MM.1S (cell line): ENCODE results near the gene FRMD8.

Source experiments
- DNase-seq: peaks from one replicate; pipeline ENCODE4 v3.0.0-alpha.2; 2015
- H2AFZ ChIP-seq: fragments of 300-600 bp; sonication (generic); 2 replicates; pipeline ENCODE4 v1.6.0; 2016; ENCODE audit warnings: antibody characterized with exemption, low read length
- H3F3A ChIP-seq: fragments of 300-600 bp; sonication (generic); 2 replicates; pipeline ENCODE4 v1.6.1; 2016; ENCODE audit warnings: mild to moderate bottlenecking, antibody characterized with exemption, low read length, moderate library complexity, mixed read lengths; ENCODE audit not compliant: insufficient read depth
- H3K27ac ChIP-seq: fragments of 300-600 bp; sonication (generic); 2 replicates; pipeline ENCODE4 v1.5.1; 2016; ENCODE audit warnings: mild to moderate bottlenecking, low read length
- H3K27me3 ChIP-seq: fragments of 300-600 bp; sonication (generic); replicated peaks from 2 replicates; pipeline ENCODE4 v1.6.0; 2016; ENCODE audit warnings: low read length; ENCODE audit not compliant: insufficient read depth
- H3K36me3 ChIP-seq: fragments of 300-600 bp; sonication (generic); replicated peaks from 2 replicates; pipeline ENCODE4 v1.6.1; 2016; ENCODE audit warnings: mild to moderate bottlenecking, low read length, mixed read lengths; ENCODE audit not compliant: insufficient read depth
- H3K4me1 ChIP-seq: fragments of 300-600 bp; sonication (generic); 2 replicates; pipeline ENCODE4 v1.6.1; 2016; ENCODE audit warnings: low read length, mixed read lengths
- H3K4me2 ChIP-seq: fragments of 300-600 bp; sonication (generic); 2 replicates; pipeline ENCODE4 v1.6.0; 2016; ENCODE audit warnings: low read depth, low read length
- H3K4me3 ChIP-seq: fragments of 300-600 bp; sonication (generic); 2 replicates; pipeline ENCODE4 v1.5.1; 2016; ENCODE audit warnings: low read length, mixed read lengths
- H3K79me2 ChIP-seq: fragments of 300-600 bp; sonication (generic); 2 replicates; pipeline ENCODE4 v1.6.1; 2016; ENCODE audit warnings: mixed run types, low read length, mixed read lengths
- H3K9ac ChIP-seq: fragments of 300-600 bp; sonication (generic); 2 replicates; pipeline ENCODE4 v1.6.1; 2016; ENCODE audit warnings: low read length, mixed read lengths
- H3K9me2 ChIP-seq: fragments of 300-600 bp; sonication (generic); replicated peaks from 2 replicates; pipeline ENCODE4 v1.6.1; 2016; ENCODE audit warnings: mild to moderate bottlenecking, low read length, mixed read lengths; ENCODE audit not compliant: insufficient read depth
- H3K9me3 ChIP-seq: fragments of 300-600 bp; sonication (generic); replicated peaks from 2 replicates; pipeline ENCODE4 v1.6.1; 2016; ENCODE audit warnings: mild to moderate bottlenecking, low read length, mixed read lengths; ENCODE audit not compliant: insufficient read depth
- H4K20me1 ChIP-seq: fragments of 300-600 bp; sonication (generic); 2 replicates; pipeline ENCODE4 v1.6.1; 2016; ENCODE audit warnings: mild to moderate bottlenecking, low read length, moderate library complexity, mixed read lengths; ENCODE audit not compliant: insufficient read depth
- CTCF ChIP-seq: fragments of 300-600 bp; sonication (generic); IDR thresholded peaks from 2 replicates; pipeline ENCODE4 v1.5.1; 2016; ENCODE audit warnings: antibody characterized with exemption, low read length, mixed read lengths
- EZH2 ChIP-seq: fragments of 300-600 bp; sonication (generic); optimal IDR thresholded peaks from 2 replicates; pipeline ENCODE3; 2017; ENCODE audit warnings: low read depth, mild to moderate bottlenecking, antibody characterized with exemption, low read length, mixed read lengths
- EZH2phosphoT487 ChIP-seq: fragments of 300-600 bp; sonication (generic); IDR thresholded peaks from 2 replicates; pipeline ENCODE4 v1.6.1; 2018; ENCODE audit warnings: antibody characterized with exemption, low read length

FRMD8 gene

DNA sequence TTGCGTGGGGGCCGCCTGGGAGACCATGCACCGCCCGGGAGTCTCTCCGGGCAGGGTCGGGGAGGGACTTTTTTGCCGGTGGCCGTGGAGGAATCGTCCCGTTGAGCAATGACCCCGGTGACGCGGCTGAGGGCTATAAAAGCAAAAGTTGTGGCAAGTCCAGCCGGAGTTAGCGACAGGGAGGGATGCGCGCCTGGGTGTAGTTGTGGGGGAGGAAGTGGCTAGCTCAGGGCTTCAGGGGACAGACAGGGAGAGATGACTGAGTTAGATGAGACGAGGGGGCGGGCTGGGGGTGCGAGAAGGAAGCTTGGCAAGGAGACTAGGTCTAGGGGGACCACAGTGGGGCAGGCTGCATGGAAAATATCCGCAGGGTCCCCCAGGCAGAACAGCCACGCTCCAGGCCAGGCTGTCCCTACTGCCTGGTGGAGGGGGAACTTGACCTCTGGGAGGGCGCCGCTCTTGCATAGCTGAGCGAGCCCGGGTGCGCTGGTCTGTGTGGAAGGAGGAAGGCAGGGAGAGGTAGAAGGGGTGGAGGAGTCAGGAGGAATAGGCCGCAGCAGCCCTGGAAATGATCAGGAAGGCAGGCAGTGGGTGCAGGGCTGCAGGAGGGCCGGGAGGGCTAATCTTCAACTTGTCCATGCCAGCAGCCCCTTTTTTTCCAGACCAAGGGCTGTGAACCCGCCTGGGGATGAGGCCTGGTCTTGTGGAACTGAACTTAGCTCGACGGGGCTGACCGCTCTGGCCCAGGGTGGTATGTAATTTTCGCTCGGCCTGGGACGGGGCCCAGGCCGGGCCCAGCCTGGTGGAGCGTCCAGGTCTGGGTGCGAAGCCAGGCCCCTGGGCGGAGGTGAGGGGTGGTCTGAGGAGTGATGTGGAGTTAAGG is 36.4 kb downstream of the FRMD8 start, which contains the start of gene NEAT1:
TSS of gene NEAT1 (plus strand) at position 166 of the 883 bp plus-strand sequence.
- no peaks in the 10 kb centered on the region for H3K27me3 ChIP-seq
- H2AFZ ChIP-seq: no peak within 1 kb of the TSS
- peak within 1 kb of the TSS; percentile 100 for H3K27ac ChIP-seq
- no peaks in the 10 kb centered on the region for H3K9me2 ChIP-seq
- peaks cover 28% of the 10 kb centered on the region for H3K4me1 ChIP-seq
- peak within 1 kb of the TSS; percentile 100 for H3K9ac ChIP-seq
- H4K20me1 ChIP-seq: peaks cover 24% of the 10 kb centered on the region
- no peaks in the 10 kb centered on the region for H3K36me3 ChIP-seq
- peaks cover 94% of the 10 kb centered on the region for H3F3A ChIP-seq
- H3K9me3 ChIP-seq: no peaks in the 10 kb centered on the region
- peaks cover 65% of the 10 kb centered on the region for H3K79me2 ChIP-seq
- TF ChIP-seq EZH2phosphoT487 (no peak), CTCF (no peak)
- H3K4me3 ChIP-seq: peak within 1 kb of the TSS; percentile 87
- peak; percentile 88 for DNase-seq
- H3K4me2 ChIP-seq: peak within 1 kb of the TSS; percentile 99

DNA sequence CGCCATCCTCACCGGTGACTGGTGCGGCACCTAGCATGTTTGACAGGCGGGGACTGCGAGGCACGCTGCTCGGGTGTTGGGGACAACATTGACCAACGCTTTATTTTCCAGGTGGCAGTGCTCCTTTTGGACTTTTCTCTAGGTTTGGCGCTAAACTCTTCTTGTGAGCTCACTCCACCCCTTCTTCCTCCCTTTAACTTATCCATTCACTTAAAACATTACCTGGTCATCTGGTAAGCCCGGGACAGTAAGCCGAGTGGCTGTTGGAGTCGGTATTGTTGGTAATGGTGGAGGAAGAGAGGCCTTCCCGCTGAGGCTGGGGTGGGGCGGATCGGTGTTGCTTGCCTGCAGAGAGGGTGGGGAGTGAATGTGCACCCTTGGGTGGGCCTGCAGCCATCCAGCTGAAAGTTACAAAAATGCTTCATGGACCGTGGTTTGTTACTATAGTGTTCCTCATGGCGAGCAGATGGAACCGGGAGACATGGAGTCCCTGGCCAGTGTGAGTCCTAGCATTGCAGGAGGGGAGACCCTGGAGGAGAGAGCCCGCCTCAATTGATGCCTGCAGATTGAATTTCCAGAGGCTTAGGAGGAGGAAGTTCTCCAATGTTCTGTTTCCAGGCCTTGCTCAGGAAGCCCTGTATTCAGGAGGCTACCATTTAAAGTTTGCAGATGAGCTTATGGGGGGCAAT is 37.2 kb downstream of the FRMD8 start:
- Histone ChIP-seq H3K4me3 (peak overlapping the region; percentile 87), H3K4me1 (peaks cover 29% of the 10 kb centered on the region), H3K4me2 (peak overlapping the region; percentile 99), H4K20me1 (peaks cover 24% of the 10 kb centered on the region), H3K9me2 (no peaks in the 10 kb centered on the region), H3K9me3 (no peaks in the 10 kb centered on the region), H3K27me3 (no peaks in the 10 kb centered on the region), H2AFZ (no peak overlapping the region), H3K9ac (peak overlapping the region; percentile 100), H3K27ac (peak overlapping the region; percentile 100), H3F3A (peaks cover 96% of the 10 kb centered on the region), H3K79me2 (peaks cover 70% of the 10 kb centered on the region), H3K36me3 (no peaks in the 10 kb centered on the region)
- DNase-seq: no peak
- no peak for TF ChIP-seq EZH2
- TF ChIP-seq CTCF: no peak
- TF ChIP-seq EZH2phosphoT487: no peak

GRCh38 chr11:65424205-65425104 is 38.0 kb downstream of the FRMD8 start:
- peaks cover 74% of the 10 kb centered on the region for H3K79me2 ChIP-seq
- peaks cover 96% of the 10 kb centered on the region for H3F3A ChIP-seq
- peaks cover 37% of the 10 kb centered on the region for H3K4me1 ChIP-seq
- peaks cover 24% of the 10 kb centered on the region for H4K20me1 ChIP-seq
- H3K27ac ChIP-seq: peak overlapping the region; percentile 100
- no peaks in the 10 kb centered on the region for H3K27me3 ChIP-seq
- H3K9me3 ChIP-seq: no peaks in the 10 kb centered on the region
- H3K9me2 ChIP-seq: no peaks in the 10 kb centered on the region
- TF ChIP-seq EZH2 (no peak), EZH2phosphoT487 (no peak), CTCF (no peak)
- peak overlapping the region; percentile 100 for H3K9ac ChIP-seq
- H3K4me3 ChIP-seq: peak overlapping the region; percentile 87
- H3K4me2 ChIP-seq: peak overlapping the region; percentile 99
- no peak overlapping the region for H2AFZ ChIP-seq
- peak; percentile 57 for DNase-seq
- H3K36me3 ChIP-seq: no peaks in the 10 kb centered on the region
